HFFc6 (cell line): Measurements from ENCODE around the gene CUL2. TPM values are rescaled to one million over a fixed set of nuclear protein-coding genes. Genes with fewer than 3 reads are reported as not detected.
"Not testable (repeated sequence)": the region's sequence is repeated elsewhere in the genome, so short reads cannot be mapped to it uniquely, and the experiment has no call there.

Experiments used
- DNase-seq: peaks from one replicate; pipeline ENCODE4 v3.0.0-alpha.2; 2018
- H3K27ac Mint-ChIP-seq: 2 replicates; pipeline ENCODE4 v1.8.0; 2020; ENCODE audit warnings: mild to moderate bottlenecking, mixed read lengths
- H3K27me3 Mint-ChIP-seq: 2 replicates; pipeline ENCODE4 v1.8.0; 2021; ENCODE audit warnings: mild to moderate bottlenecking, moderate library complexity, mixed read lengths; ENCODE audit not compliant: insufficient read depth
- H3K36me3 Mint-ChIP-seq: 2 replicates; pipeline ENCODE4 v1.8.0; 2021; ENCODE audit warnings: low read depth, mixed read lengths
- H3K4me1 Mint-ChIP-seq: 2 replicates; pipeline ENCODE4 v1.8.0; 2020; ENCODE audit warnings: low read depth, mixed read lengths
- H3K4me3 Mint-ChIP-seq: 2 replicates; pipeline ENCODE4 v1.8.0; 2020; ENCODE audit warnings: mild to moderate bottlenecking, moderate library complexity, mixed read lengths
- H3K9me3 Mint-ChIP-seq: 2 replicates; pipeline ENCODE4 v1.8.0; 2020; ENCODE audit warnings: mild to moderate bottlenecking, mixed read lengths
- CTCF ChIP-seq: fragments of 200-600 bp; sonication (generic); IDR thresholded peaks from 2 replicates; pipeline ENCODE4 v1.5.0; 2021; ENCODE audit warnings: antibody characterized with exemption, mild to moderate bottlenecking
- total RNA-seq, 6 experiments: library from RNA; stranded (reverse); fragmentation: NEBNext Ultra II Directional; extraction: Animal tissue kit (Norgen Biotek cat#: 25700); gene quantifications; 2 replicates in 1 of 6; 3 replicates in 5 of 6; pipeline ENCODE4 v1.2.3, GENCODE V29; 2021

CUL2 gene
- total RNA-seq, 6 experiments from 2014 or later = 42.5 to 55.7 (median 51.3) TPM

DNA sequence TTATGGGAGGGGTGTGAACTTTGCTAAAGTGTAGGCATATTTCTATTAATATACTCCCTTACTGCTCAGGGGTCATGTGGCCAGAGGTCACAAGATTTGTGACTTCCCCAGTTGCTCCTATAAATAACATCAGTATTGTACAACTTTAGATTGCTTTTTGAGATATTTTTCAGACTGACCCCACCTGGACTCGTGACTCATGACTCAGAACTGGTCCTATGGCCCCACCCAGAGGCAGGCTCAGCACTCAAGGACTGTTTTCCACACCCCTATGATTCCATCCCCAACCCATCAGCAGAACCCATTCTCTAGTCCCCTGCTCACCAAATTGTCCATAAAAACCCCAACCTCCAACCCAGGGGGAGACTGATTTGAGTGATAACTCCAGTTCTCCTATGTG, 2.7 kb upstream of the CUL2 start:
- no peak for DNase-seq
- no peak overlapping the region for H3K4me3 Mint-ChIP-seq

DNA sequence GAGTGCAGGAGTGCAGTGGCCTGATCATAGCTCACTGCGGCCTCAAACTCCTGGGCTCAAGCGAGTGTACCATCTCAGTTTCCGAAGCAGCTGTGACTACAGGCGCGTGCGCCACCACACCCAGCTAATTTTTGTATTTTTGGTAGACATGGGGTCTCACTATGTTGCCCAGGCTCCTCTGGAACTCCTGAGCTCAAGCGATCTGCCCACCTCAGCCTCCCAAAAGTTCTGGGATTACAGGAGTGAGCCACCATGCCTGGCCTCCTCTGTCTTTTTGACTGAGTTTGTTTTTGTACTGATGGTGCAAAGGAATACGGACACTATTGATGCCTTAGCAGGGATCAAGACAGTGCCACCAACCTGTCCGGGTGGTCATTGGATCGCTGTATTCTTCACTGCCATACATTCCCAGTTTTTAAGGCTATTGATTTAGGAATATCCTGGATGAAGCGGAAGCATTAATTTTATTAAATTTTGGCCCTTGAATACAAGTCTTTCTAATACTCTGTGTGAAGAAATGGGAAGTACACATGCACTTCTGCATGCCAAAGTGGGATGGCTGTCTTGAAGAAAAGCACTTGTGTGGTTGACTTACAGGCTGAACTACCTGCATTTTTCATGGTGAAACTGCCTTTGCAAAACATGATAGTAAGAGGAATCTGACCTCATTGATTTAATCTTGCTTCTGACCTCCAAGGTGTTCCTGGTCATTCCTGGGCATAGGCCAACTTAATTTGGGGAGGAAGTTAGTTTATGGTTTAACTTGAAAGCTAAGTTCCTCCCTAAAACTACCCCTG, 2.1 kb upstream of the CUL2 start:
- Mint-ChIP-seq H3K4me3 (no peak overlapping the region), H3K27me3 (peaks cover 2% of the 10 kb centered on the region), H3K36me3 (peaks cover 21% of the 10 kb centered on the region)

More for the DNA sequence above, 2.7 kb upstream of the CUL2 start:
- H3K27ac Mint-ChIP-seq = no peak overlapping the region
- H3K36me3 Mint-ChIP-seq = peaks cover 15% of the 10 kb centered on the region
- H3K4me1 Mint-ChIP-seq = peaks cover 26% of the 10 kb centered on the region
- no peak for TF ChIP-seq CTCF
- H3K9me3 Mint-ChIP-seq = peaks cover 8% of the 10 kb centered on the region
- H3K27me3 Mint-ChIP-seq = peaks cover 2% of the 10 kb centered on the region

DNA sequence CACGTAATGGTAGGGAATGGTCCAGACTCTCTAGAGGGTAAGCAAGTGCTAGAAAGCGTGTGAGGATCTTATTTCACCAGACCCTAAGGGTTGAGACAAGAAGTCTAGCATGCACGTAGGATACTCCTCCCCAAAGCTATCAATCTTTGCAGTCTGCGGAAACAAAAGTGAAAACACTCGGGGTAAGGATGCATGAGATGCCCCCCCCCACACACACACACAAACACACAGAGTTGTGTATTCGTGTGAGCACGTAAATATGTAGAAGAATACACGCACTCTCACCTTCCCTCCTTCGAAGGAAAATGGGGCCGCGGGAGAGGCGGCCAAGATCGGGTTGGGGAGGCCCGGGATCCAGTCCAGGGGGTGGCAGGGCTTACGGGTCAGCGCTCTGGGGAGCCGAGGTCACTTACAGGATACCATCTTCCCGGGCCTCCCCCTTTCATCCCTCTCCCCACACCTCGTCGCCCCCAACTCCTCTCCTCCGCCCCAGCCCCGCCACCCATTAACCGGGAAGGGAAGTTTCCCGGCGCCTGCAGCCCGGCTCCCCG, 455 bp downstream of the CUL2 start:
- H3K4me3 Mint-ChIP-seq = peak overlapping the region; percentile 96
- peak overlapping the region; percentile 79 for H3K27ac Mint-ChIP-seq
- TF ChIP-seq CTCF = no peak
- H3K4me1 Mint-ChIP-seq = peaks cover 41% of the 10 kb centered on the region
- no peak for DNase-seq
- peaks cover 8% of the 10 kb centered on the region for H3K9me3 Mint-ChIP-seq
- H3K36me3 Mint-ChIP-seq = peaks cover 22% of the 10 kb centered on the region
- peaks cover 1% of the 10 kb centered on the region for H3K27me3 Mint-ChIP-seq

More for the DNA sequence above, 2.1 kb upstream of the CUL2 start:
- H3K4me1 Mint-ChIP-seq = peaks cover 33% of the 10 kb centered on the region
- peaks cover 8% of the 10 kb centered on the region for H3K9me3 Mint-ChIP-seq
- TF ChIP-seq CTCF = no peak
- H3K27ac Mint-ChIP-seq = no peak overlapping the region
- no peak for DNase-seq

DNA sequence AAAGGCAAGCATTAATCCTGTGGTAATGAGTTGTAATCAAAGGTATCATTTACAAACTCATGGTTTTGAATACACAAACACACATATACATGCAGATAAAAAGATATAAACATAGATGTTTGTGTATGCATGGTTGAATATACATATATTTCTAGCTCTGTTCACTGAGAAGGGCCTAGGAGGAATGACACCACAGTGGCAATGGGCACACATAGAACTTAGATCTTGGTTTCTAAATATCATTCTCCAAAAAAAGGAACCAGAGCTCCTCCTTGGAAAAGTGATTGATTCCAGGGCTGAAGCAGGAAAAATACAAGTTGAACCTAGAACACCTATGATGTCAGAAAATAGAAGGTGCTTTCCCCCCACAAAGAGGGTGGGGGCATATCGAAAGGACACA, 6.9 kb downstream of the CUL2 start:
- peaks cover 13% of the 10 kb centered on the region; the same call in 1 of the 2 replicates for H3K9me3 Mint-ChIP-seq
- no peak overlapping the region for H3K27ac Mint-ChIP-seq
- H3K4me1 Mint-ChIP-seq = peaks cover 40% of the 10 kb centered on the region
- DNase-seq = no peak
- H3K4me3 Mint-ChIP-seq = no peak overlapping the region
- peaks cover 1% of the 10 kb centered on the region for H3K27me3 Mint-ChIP-seq
- no peak for TF ChIP-seq CTCF
- peaks cover 32% of the 10 kb centered on the region for H3K36me3 Mint-ChIP-seq

GRCh38 chr10:35080261-35080660, 9.9 kb downstream of the CUL2 start:
- Mint-ChIP-seq H3K36me3 (peaks cover 25% of the 10 kb centered on the region), H3K27ac (0 out of 2 replicates have a peak overlapping the region, but pooled peaks have one; percentile 18), H3K4me1 (peaks cover 24% of the 10 kb centered on the region), H3K9me3 (peaks cover 13% of the 10 kb centered on the region; the same call in 1 of the 2 replicates)
- not testable (repeated sequence) for H3K27me3 Mint-ChIP-seq, DNase-seq, H3K4me3 Mint-ChIP-seq

GRCh38 chr10:35079763-35080162, 10.4 kb downstream of the CUL2 start:
- peak overlapping the region; percentile 54 for H3K27ac Mint-ChIP-seq
- H3K36me3 Mint-ChIP-seq = peaks cover 25% of the 10 kb centered on the region
- H3K4me1 Mint-ChIP-seq = peaks cover 29% of the 10 kb centered on the region
- peak overlapping the region; percentile 7; the same call in 1 of the 2 replicates for H3K4me3 Mint-ChIP-seq
- no peak for TF ChIP-seq CTCF
- no peaks in the 10 kb centered on the region for H3K27me3 Mint-ChIP-seq
- peak; percentile 87 for DNase-seq
- peaks cover 13% of the 10 kb centered on the region; the same call in 1 of the 2 replicates for H3K9me3 Mint-ChIP-seq
